ENCODE results near the gene KRT71. TPM values are rescaled to one million over a fixed set of nuclear protein-coding genes. Genes with fewer than 3 reads are reported as not detected.

Gene KRT71
- total RNA-seq, 1 donor, result not detected

DNA sequence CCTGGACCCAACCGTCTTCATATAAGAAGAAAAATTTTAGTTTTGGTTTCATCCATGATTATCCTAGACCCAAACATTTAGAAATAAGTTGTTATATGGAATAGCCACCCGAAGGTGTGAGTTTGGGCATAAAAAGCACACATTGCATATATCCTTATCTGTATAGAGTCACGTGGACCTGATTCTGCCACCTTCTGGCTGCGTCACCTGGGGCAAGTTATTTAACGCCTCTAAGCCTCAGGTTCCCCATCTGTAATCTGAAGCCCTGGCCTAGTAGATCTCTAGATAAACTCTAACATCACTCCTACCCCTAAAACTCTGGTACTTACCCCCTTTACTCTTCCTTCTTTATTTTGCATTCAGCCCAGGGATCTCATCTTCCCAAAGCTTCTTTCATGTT is 18.5 kb downstream of the KRT71 start:
- TF ChIP-seq, protein P1, sequence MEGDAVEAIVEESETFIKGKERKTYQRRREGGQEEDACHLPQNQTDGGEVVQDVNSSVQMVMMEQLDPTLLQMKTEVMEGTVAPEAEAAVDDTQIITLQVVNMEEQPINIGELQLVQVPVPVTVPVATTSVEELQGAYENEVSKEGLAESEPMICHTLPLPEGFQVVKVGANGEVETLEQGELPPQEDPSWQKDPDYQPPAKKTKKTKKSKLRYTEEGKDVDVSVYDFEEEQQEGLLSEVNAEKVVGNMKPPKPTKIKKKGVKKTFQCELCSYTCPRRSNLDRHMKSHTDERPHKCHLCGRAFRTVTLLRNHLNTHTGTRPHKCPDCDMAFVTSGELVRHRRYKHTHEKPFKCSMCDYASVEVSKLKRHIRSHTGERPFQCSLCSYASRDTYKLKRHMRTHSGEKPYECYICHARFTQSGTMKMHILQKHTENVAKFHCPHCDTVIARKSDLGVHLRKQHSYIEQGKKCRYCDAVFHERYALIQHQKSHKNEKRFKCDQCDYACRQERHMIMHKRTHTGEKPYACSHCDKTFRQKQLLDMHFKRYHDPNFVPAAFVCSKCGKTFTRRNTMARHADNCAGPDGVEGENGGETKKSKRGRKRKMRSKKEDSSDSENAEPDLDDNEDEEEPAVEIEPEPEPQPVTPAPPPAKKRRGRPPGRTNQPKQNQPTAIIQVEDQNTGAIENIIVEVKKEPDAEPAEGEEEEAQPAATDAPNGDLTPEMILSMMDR (IDR thresholded peaks at IDR 0.05; ENCODE audit: insufficient read depth, low read length), result no peak
- no peak for DNase-seq (ENCODE audit: low read depth)
- no peak overlapping the region for H3K4me3 ChIP-seq (ENCODE audit: low read depth, low read length)

GRCh38 chr12:52533686-52534470 is 19.1 kb downstream of the KRT71 start:
- H3K4me3 ChIP-seq (ENCODE audit: low read depth, low read length), result no peak overlapping the region
- DNase-seq (ENCODE audit: low read depth), result no peak
- TF ChIP-seq, protein P1 (IDR thresholded peaks at IDR 0.05; ENCODE audit: insufficient read depth, low read length), result no peak

DNA sequence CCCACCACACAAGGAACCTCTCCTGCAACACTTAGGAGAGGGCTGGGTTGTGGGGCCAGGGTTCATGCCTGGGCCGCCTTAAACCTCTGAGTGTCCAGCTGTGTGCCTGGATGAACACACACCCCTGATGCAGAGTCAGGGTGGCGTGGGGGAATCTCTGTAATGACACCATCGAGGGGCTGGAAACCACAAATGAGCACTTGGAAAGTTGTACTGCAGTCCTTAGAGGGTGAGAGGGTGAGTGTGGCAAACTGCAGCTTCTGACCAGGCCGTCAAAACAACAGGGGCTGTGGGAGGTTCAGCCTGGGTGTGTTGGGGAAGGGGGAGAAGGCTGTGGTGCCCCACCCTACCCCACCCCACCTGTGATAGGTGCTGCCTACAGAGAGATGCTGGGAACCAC is 20.3 kb downstream of the KRT71 start:
- no peak for DNase-seq (ENCODE audit: low read depth)
- no peak overlapping the region for H3K4me3 ChIP-seq (ENCODE audit: low read depth, low read length)
- TF ChIP-seq, protein P1 (IDR thresholded peaks at IDR 0.05; ENCODE audit: insufficient read depth, low read length), result no peak

DNA sequence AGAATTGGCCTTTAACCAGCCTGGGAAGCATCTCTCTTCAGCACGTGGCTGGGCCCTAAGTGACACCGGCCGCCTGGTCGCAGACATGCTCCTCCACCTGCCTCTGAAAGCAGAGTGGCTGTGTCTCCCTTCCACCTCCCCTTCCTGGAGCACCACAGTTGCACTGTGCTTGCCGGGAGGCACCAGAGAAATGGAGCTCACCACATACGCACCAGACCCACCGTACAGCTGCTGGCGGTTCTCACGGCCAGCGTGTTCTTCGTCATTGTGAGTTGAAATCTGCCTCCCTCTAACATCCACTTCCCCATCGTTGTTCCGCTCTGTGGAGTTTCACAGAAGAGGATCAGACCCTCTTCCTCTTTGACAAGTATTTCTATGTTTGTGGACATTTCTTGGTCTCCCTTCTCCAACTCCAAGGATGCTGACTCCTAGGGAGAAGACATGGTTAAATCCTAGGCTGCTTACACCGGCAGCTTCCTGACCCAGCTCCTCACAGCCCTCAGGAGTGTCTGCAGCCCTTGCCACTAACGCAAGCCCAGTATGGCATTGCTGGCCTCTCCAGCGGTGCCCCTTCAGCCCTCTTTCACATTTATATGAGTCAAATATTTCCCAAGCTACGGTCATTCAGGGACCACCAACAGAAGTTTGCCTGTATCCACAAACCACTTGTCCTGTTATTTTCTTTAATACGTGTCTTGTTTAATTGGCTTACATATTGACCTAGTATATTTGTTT is 21.2 kb downstream of the KRT71 start:
- H3K4me3 ChIP-seq (ENCODE audit: low read depth, low read length), result no peak overlapping the region
- DNase-seq (ENCODE audit: low read depth), result no peak
- TF ChIP-seq, protein P1 (IDR thresholded peaks at IDR 0.05; ENCODE audit: insufficient read depth, low read length), result no peak

DNA sequence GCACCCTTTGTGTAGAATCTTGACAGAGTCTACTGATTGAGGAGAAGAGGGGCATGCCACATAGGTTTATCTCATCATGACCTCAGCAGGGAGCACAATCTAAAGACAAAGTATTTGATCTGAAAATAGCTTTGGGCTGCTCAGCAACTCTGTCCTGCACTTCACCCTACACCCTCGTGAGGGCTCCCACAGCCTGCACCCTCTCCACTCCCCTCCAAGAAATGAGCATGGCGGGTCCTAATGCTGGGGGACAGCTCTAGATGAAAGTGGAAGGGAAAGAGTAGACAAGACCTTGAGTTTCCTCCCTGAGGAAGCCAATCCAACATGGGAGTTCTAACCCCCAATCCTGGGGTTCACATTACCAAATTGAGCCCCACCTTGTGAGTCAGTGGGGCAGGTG is 22.0 kb downstream of the KRT71 start:
- DNase-seq (ENCODE audit: low read depth), result no peak
- TF ChIP-seq, protein P1 (IDR thresholded peaks at IDR 0.05; ENCODE audit: insufficient read depth, low read length), result no peak
- no peak overlapping the region for H3K4me3 ChIP-seq (ENCODE audit: low read depth, low read length)

- TF ChIP-seq, protein P1 (IDR thresholded peaks at IDR 0.05; ENCODE audit: insufficient read depth, low read length), result no peak
- no peak for DNase-seq (ENCODE audit: low read depth)
Measured at GRCh38 chr12:52530366-52530765, 22.6 kb downstream of the KRT71 start.

More at GRCh38 chr12:52530366-52530765, 22.6 kb downstream of the KRT71 start:
- no peak overlapping the region for H3K4me3 ChIP-seq (ENCODE audit: low read depth, low read length)
